GM19035 (cell line): ENCODE data around the gene POC1A.

Experiments used
- ATAC-seq: cut with Tn5 transposase; IDR thresholded peaks from one replicate; pipeline ENCODE4 v1.9.1; 2021; ENCODE audit not compliant: unreplicated experiment

POC1A gene

GRCh38 chr3:52068730-52069129 lies 85.5 kb downstream of the POC1A start:
- ATAC-seq, result no peak

- no peak for ATAC-seq
Measured at GRCh38 chr3:52068055-52068571, 86.1 kb downstream of the POC1A start.

GRCh38 chr3:52067526-52067925 lies 86.7 kb downstream of the POC1A start:
- ATAC-seq, result no peak

- ATAC-seq, result no peak
Measured at GRCh38 chr3:52067046-52067445, 87.2 kb downstream of the POC1A start.

- no peak for ATAC-seq
Measured at GRCh38 chr3:52065264-52065756, 88.9 kb downstream of the POC1A start.

- no peak for ATAC-seq
Measured at GRCh38 chr3:52064561-52064960, 89.7 kb downstream of the POC1A start.

- no peak for ATAC-seq
Measured at GRCh38 chr3:52063026-52063723, 91.0 kb downstream of the POC1A start.

GRCh38 chr3:52062505-52062904 lies 91.7 kb downstream of the POC1A start:
- ATAC-seq, result no peak

GRCh38 chr3:52061121-52061910 lies 92.9 kb downstream of the POC1A start:
- no peak for ATAC-seq

- no peak for ATAC-seq
Measured at GRCh38 chr3:52059781-52060180, 94.4 kb downstream of the POC1A start.

GRCh38 chr3:52057812-52058495 lies 96.3 kb downstream of the POC1A start:
- no peak for ATAC-seq

- ATAC-seq, result peak; percentile 78
Measured at GRCh38 chr3:52056968-52057811, 97.0 kb downstream of the POC1A start.

GRCh38 chr3:52056521-52056967 lies 97.7 kb downstream of the POC1A start, which contains the start of gene DUSP7:
Gene DUSP7, minus strand, starts transcription at chr3:52056571. Its CDS starts 205 bp downstream, at chr3:52056366.
- ATAC-seq, result peak; percentile 45

- ATAC-seq, result peak; percentile 16
Measured at GRCh38 chr3:52055537-52056351, 98.5 kb downstream of the POC1A start.

GRCh38 chr3:52054661-52055511 lies 99.3 kb downstream of the POC1A start:
- ATAC-seq, result no peak

GRCh38 chr3:52053307-52054304 lies 100.6 kb downstream of the POC1A start:
- ATAC-seq, result no peak

GRCh38 chr3:52052831-52053306 lies 101.4 kb downstream of the POC1A start:
- ATAC-seq, result no peak
